Mucosa of descending colon (tissue), 3 donors: Measurements from ENCODE around the gene ST6GALNAC3. TPM values are rescaled to one million over a fixed set of nuclear protein-coding genes. Genes with fewer than 3 reads are reported as not detected.

Experiments used
- ATAC-seq: fragments of 200-7000 bp; cut with Tn5 transposase; one replicate; pipeline ENCODE4 v1.9.1; 2020; ENCODE audit warnings: mild to moderate bottlenecking, moderate library complexity
- DNase-seq, 3 donors: peaks; one replicate each; pipeline ENCODE4 v3.0.0-alpha.2; 2020
- H3K36me3 ChIP-seq: fragments of 200-600 bp; one replicate; pipeline ENCODE4 v1.8.0; 2021; ENCODE audit warnings: low read depth, mild to moderate bottlenecking
- H3K4me1 ChIP-seq: fragments of 200-600 bp; one replicate; pipeline ENCODE4 v1.8.0; 2021; ENCODE audit warnings: low read depth, mild to moderate bottlenecking
- H3K4me3 ChIP-seq: fragments of 200-600 bp; one replicate; pipeline ENCODE4 v1.8.0; 2021; ENCODE audit warnings: mild to moderate bottlenecking
- H3K9me3 ChIP-seq: fragments of 200-600 bp; one replicate; pipeline ENCODE4 v1.8.0; 2021; ENCODE audit warnings: mild to moderate bottlenecking
- CTCF ChIP-seq: fragments of 200-600 bp; IDR thresholded peaks from one replicate; pipeline ENCODE4 v1.8.0; 2022; ENCODE audit warnings: antibody characterized with exemption, mild to moderate bottlenecking
- intact Hi-C, 2 donors: fragments of 100-400 bp; cut with DNase I in 1 of 2; cut with micrococcal nuclease in 1 of 2; formaldehyde crosslinking; loops; one replicate each; pipeline versions ENCODE4 v1.11.0 to v1.11.1; 2022; cut with DNase I, micrococcal nuclease
- total RNA-seq, 3 donors: library from RNA; stranded (reverse); fragmentation: NEBNext Ultra II Directional in 2 of 3; extraction: Animal tissue kit (Norgen Biotek cat#: 25700) in 2 of 3; gene quantifications; one replicate each; pipeline versions ENCODE4 v1.2.1 to v1.2.4, GENCODE V29; 2021 to 2023
- donor health status: DM: no; HTN: no; CAD: no; lungs with moderate emphysema.
- donor health status: DM: no; HTN: no; CAD: no.
- donor health status: DM: no; HTN: yes; CAD: no.

The ST6GALNAC3 gene
- total RNA-seq, 3 donors from 2014 or later: 5.4 to 9.0 (median 6.7) TPM

GRCh38 chr1:76418531-76418930 is 344.0 kb downstream of the ST6GALNAC3 start:
- TF ChIP-seq CTCF: no peak
- DNase-seq (no peak), ATAC-seq (no peak)
- Histone ChIP-seq H3K36me3 (no peaks in the 10 kb centered on the region), H3K4me1 (no peaks in the 10 kb centered on the region), H3K4me3 (no peak overlapping the region), H3K9me3 (no peaks in the 10 kb centered on the region)
- intact Hi-C loops: no loop called here

- no peak overlapping the region for H3K4me3 ChIP-seq
- no peak for TF ChIP-seq CTCF
- H3K4me1 ChIP-seq: no peaks in the 10 kb centered on the region
- ATAC-seq (no peak), DNase-seq (no peak)
- no peaks in the 10 kb centered on the region for H3K9me3 ChIP-seq
- no peaks in the 10 kb centered on the region for H3K36me3 ChIP-seq
- intact Hi-C loops: no loop called here
Observed at GRCh38 chr1:76419603-76420002, 345.1 kb downstream of the ST6GALNAC3 start.

GRCh38 chr1:76425201-76426145 is 350.9 kb downstream of the ST6GALNAC3 start:
- Histone ChIP-seq H3K36me3 (no peaks in the 10 kb centered on the region), H3K9me3 (no peaks in the 10 kb centered on the region), H3K4me1 (no peaks in the 10 kb centered on the region), H3K4me3 (no peak overlapping the region)
- ATAC-seq (no peak), DNase-seq (no peak)
- intact Hi-C loops: no loop called here
- TF ChIP-seq CTCF: no peak

GRCh38 chr1:76426606-76427005 is 352.1 kb downstream of the ST6GALNAC3 start:
- intact Hi-C loops: no loop called here
- no peak overlapping the region for H3K4me3 ChIP-seq
- no peak for ATAC-seq
- no peaks in the 10 kb centered on the region for H3K9me3 ChIP-seq
- no peaks in the 10 kb centered on the region for H3K4me1 ChIP-seq
- DNase-seq: no peak
- TF ChIP-seq CTCF: no peak
- no peaks in the 10 kb centered on the region for H3K36me3 ChIP-seq

GRCh38 chr1:76428028-76428427 is 353.5 kb downstream of the ST6GALNAC3 start:
- DNase-seq (no peak), ATAC-seq (no peak)
- Histone ChIP-seq H3K4me3 (no peak overlapping the region), H3K36me3 (no peaks in the 10 kb centered on the region), H3K4me1 (no peaks in the 10 kb centered on the region), H3K9me3 (no peaks in the 10 kb centered on the region)
- no peak for TF ChIP-seq CTCF
- intact Hi-C loops: no loop called here
